Keratinocyte (primary cell): ENCODE results near the gene DENND1A. TPM values are rescaled to one million over a fixed set of nuclear protein-coding genes. Genes with fewer than 3 reads are reported as not detected.

Source experiments
- DNase-seq: peaks from one replicate; pipeline ENCODE4 v3.0.0-alpha.2; 2011; ENCODE audit warnings: low read depth, missing footprints, low spot score
- FAIRE-seq: peaks from 2 replicates; lab custom pipeline; 2011; peaks lifted over from hg19 to GRCh38; lab: Jason Lieb, UNC
- H2AFZ ChIP-seq: 2 replicates; pipeline ENCODE4 v1.6.0; 2012; ENCODE audit warnings: low read length, control low read depth, inconsistent platforms; ENCODE audit not compliant: control insufficient read depth
- H3K27ac ChIP-seq: 2 replicates; pipeline ENCODE4 v1.5.1; 2011; ENCODE audit warnings: low read length; ENCODE audit not compliant: control insufficient read depth, insufficient read depth
- H3K27me3 ChIP-seq: 3 replicates; pipeline ENCODE4 v1.6.0; 2011; ENCODE audit warnings: low read length; ENCODE audit not compliant: control insufficient read depth, insufficient read depth; ENCODE audit errors: extremely low read depth
- H3K36me3 ChIP-seq, 2 experiments: 2 replicates in 1 of 2; 3 replicates in 1 of 2; pipeline ENCODE4 v1.5.1; 2011; ENCODE audit warnings: low read length in 2 of 2, mild to moderate bottlenecking in 1 of 2; ENCODE audit not compliant: control insufficient read depth in 2 of 2, insufficient read depth in 2 of 2; ENCODE audit errors: extremely low read depth in 1 of 2
- H3K4me1 ChIP-seq: 3 replicates; pipeline ENCODE4 v1.5.1; 2011; ENCODE audit warnings: low read length; ENCODE audit not compliant: control insufficient read depth, insufficient read depth; ENCODE audit errors: extremely low read depth
- H3K4me2 ChIP-seq: 3 replicates; pipeline ENCODE4 v1.6.0; 2011; ENCODE audit warnings: low read depth, low read length; ENCODE audit not compliant: control insufficient read depth, insufficient read depth; ENCODE audit errors: extremely low read depth
- H3K4me3 ChIP-seq, 3 experiments: fragments of 200-600 bp in 1 of 3; sonication (generic) in 1 of 3; 2 replicates in 2 of 3; 3 replicates in 1 of 3; pipeline ENCODE4 v1.5.1; 2011 to 2016; ENCODE audit warnings: low read length in 3 of 3, mild to moderate bottlenecking in 3 of 3, control low read depth in 2 of 3, inconsistent platforms in 1 of 3, low read depth in 1 of 3, mixed read lengths in 1 of 3, mixed run types in 1 of 3, moderate library complexity in 1 of 3; ENCODE audit not compliant: control insufficient read depth in 2 of 3, insufficient read depth in 2 of 3; ENCODE audit errors: extremely low read depth in 1 of 3
- H3K79me2 ChIP-seq: 2 replicates; pipeline ENCODE4 v1.6.0; 2012; ENCODE audit warnings: low read length; ENCODE audit not compliant: control insufficient read depth, insufficient read depth
- H3K9ac ChIP-seq: 3 replicates; pipeline ENCODE4 v1.6.0; 2011; ENCODE audit warnings: low read length; ENCODE audit not compliant: control insufficient read depth, insufficient read depth; ENCODE audit errors: extremely low read depth
- H3K9me1 ChIP-seq: 3 replicates; pipeline ENCODE4 v1.6.0; 2011; ENCODE audit warnings: low read length; ENCODE audit not compliant: control insufficient read depth, insufficient read depth; ENCODE audit errors: extremely low read depth
- H3K9me3 ChIP-seq: 2 replicates; pipeline ENCODE4 v1.5.1; 2012; ENCODE audit warnings: low read depth, low read length; ENCODE audit not compliant: control insufficient read depth
- H4K20me1 ChIP-seq: 3 replicates; pipeline ENCODE4 v1.6.0; 2011; ENCODE audit warnings: low read length; ENCODE audit not compliant: control insufficient read depth, insufficient read depth; ENCODE audit errors: extremely low read depth
- EZH2 ChIP-seq: IDR thresholded peaks from one replicate; pipeline ENCODE4 v1.6.1; 2012; ENCODE audit warnings: inconsistent platforms, mild to moderate bottlenecking, low read length, moderate library complexity
- dilution Hi-C: fragments of 300-500 bp; cut with MboI; formaldehyde crosslinking; loops from one replicate; pipeline ENCODE4 v1.7.0; 2020; ENCODE audit warnings: low sequenced_read_pairs; ENCODE audit not compliant: extremely low pct_ligation_motif_present
- polyA plus RNA-seq, 5 experiments: library from polyadenylated mRNA; depleted of rRNA in 3 of 5; stranded (reverse) in 3 of 5; stranded (forward) in 1 of 5; unstranded in 1 of 5; fragments of >200 nt; gene quantifications; 1 replicate in 1 of 5; 2 replicates in 3 of 5; 3 replicates in 1 of 5; pipeline versions ENCODE4 v1.2.1 to v1.2.3, GENCODE V29; 2011 to 2012; ENCODE audit warnings: missing spikeins in 2 of 5, low read depth in 1 of 5, low replicate concordance in 1 of 5
- TF ChIP-seq, protein P1 (sequence below), 3 experiments: IDR thresholded peaks in 1 of 3; conservative IDR thresholded peaks in 1 of 3; optimal IDR thresholded peaks in 1 of 3; 2 replicates in 2 of 3; 3 replicates in 1 of 3; pipeline versions ENCODE3 to v1.5.1; 2011; ENCODE audit warnings: low read length in 3 of 3, mild to moderate bottlenecking in 3 of 3, moderate library complexity in 2 of 3, control low read depth in 1 of 3, inconsistent platforms in 1 of 3; ENCODE audit not compliant: insufficient read depth in 2 of 3; ENCODE audit errors: extremely low read depth in 1 of 3

DENND1A gene
- polyA plus RNA-seq, 1 donor (not counting 4 experiments of a cell fraction or from before 2014, with no cell fraction given) = 13.0 TPM

DNA sequence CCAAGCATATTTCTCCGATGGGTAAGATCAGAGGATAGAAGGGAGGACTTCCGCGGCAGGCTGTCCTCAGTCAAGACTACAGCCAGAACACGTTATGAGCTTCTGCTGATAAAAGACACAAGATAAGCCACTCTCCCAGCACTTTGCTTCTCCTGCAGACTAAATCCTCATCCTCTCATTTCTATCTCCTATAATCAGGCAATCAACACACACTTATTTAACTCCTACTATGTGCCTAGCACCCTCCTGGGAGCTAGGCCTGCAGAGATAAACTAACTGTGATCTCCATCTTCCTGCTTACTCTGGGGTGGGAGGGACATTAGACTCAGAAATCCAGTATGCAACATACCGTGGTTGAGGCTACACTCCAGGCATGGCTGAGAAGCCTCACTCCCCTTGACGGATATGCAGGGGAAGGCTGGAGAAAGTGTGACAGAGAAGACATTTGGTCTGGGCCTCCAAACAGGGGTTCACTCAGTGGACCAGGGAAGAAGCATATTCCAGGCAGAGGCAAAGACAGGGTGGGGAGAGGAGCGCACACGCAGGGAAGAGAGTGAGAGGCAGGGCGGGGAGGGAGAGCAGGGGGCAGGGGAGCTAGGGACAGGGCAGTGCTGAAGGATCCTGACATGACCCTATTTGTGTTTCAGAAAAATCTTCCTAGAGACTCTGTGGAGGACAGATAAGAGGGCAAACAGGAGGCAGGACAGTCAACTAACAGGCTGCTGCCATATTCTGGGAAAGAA, 274.1 kb downstream of the DENND1A start:
- Histone ChIP-seq H3K4me2 (no peak overlapping the region), H3K9ac (no peak overlapping the region), H3K4me1 (no peaks in the 10 kb centered on the region), H4K20me1 (no peaks in the 10 kb centered on the region), H2AFZ (no peak overlapping the region), H3K9me3 (no peaks in the 10 kb centered on the region), H3K36me3 (peaks cover 0 to 1% of the 10 kb centered on the region in 2 experiments), H3K9me1 (peaks cover 2% of the 10 kb centered on the region), H3K27ac (no peak overlapping the region), H3K4me3 (no peak overlapping the region), H3K79me2 (no peaks in the 10 kb centered on the region), H3K27me3 (no peaks in the 10 kb centered on the region)
- FAIRE-seq = no peak
- TF ChIP-seq, protein P1, sequence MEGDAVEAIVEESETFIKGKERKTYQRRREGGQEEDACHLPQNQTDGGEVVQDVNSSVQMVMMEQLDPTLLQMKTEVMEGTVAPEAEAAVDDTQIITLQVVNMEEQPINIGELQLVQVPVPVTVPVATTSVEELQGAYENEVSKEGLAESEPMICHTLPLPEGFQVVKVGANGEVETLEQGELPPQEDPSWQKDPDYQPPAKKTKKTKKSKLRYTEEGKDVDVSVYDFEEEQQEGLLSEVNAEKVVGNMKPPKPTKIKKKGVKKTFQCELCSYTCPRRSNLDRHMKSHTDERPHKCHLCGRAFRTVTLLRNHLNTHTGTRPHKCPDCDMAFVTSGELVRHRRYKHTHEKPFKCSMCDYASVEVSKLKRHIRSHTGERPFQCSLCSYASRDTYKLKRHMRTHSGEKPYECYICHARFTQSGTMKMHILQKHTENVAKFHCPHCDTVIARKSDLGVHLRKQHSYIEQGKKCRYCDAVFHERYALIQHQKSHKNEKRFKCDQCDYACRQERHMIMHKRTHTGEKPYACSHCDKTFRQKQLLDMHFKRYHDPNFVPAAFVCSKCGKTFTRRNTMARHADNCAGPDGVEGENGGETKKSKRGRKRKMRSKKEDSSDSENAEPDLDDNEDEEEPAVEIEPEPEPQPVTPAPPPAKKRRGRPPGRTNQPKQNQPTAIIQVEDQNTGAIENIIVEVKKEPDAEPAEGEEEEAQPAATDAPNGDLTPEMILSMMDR (optimal IDR thresholded peaks at IDR 0.05 in 1 of 3, IDR thresholded peaks at IDR 0.05 in 1 of 3, conservative IDR thresholded peaks at IDR 0.05 in 1 of 3; ENCODE audit: extremely low read depth in 1 of 3, insufficient read depth in 2 of 3, low read length in 3 of 3) = no peak
- no peak for TF ChIP-seq EZH2
- no peak for DNase-seq
- dilution Hi-C loops = no loop called here

DNA sequence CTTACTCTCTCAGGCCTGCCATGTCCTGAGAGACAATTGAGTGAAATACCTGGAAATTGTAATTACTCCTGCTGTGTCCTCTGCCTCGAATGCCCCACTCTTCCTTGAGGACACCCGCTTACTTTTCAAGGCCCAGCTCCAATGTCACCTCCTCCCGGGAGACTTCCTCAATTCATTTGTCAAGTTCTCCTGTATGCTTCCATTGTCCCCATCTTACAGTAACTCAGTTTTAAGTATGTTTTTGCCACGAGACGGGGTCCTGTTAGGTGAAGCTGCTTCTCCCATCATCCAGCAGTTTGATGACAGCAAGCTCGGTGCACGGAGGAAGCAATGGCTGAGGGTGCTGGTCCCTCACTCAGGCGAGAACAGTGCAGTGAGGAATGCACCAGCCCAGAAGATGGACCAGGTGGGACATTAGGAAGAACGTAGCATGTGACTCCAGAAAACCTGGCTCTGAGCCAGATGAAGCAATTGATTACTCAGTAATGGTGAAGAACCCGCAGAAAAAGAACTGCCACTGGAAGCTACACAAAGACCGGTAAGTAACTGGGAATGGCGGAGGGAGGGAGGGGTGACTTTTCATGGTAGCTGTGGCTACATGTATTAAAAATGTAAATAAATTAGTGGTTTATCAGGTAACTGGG, 274.8 kb downstream of the DENND1A start:
- H3K9me1 ChIP-seq = peaks cover 2% of the 10 kb centered on the region
- DNase-seq (no peak), FAIRE-seq (no peak)
- no peaks in the 10 kb centered on the region for H4K20me1 ChIP-seq
- no peak overlapping the region for H3K4me3 ChIP-seq
- dilution Hi-C loops = no loop called here
- TF ChIP-seq EZH2 = no peak
- TF ChIP-seq, protein P1 (optimal IDR thresholded peaks at IDR 0.05 in 1 of 3, IDR thresholded peaks at IDR 0.05 in 1 of 3, conservative IDR thresholded peaks at IDR 0.05 in 1 of 3; ENCODE audit: extremely low read depth in 1 of 3, insufficient read depth in 2 of 3, low read length in 3 of 3) = no peak
- H3K4me2 ChIP-seq = no peak overlapping the region
- no peak overlapping the region for H2AFZ ChIP-seq
- no peak overlapping the region for H3K27ac ChIP-seq
- no peak overlapping the region for H3K9ac ChIP-seq
- peaks cover 0 to 1% of the 10 kb centered on the region in 2 experiments for H3K36me3 ChIP-seq
- no peaks in the 10 kb centered on the region for H3K9me3 ChIP-seq
- no peaks in the 10 kb centered on the region for H3K79me2 ChIP-seq
- H3K4me1 ChIP-seq = no peaks in the 10 kb centered on the region
- no peaks in the 10 kb centered on the region for H3K27me3 ChIP-seq
